ENCODE results near the gene ARVCF. TPM values are rescaled to one million over a fixed set of nuclear protein-coding genes. Genes with fewer than 3 reads are reported as not detected.
"Not testable (repeated sequence)": the region's sequence is repeated elsewhere in the genome, so short reads cannot be mapped to it uniquely, and the experiment has no call there.

Gene ARVCF
- total RNA-seq, 1 donor from 2014 or later, result 52.6 TPM

- DNase-seq (ENCODE audit: low spot score in 2 of 2) (peak in 1 of 2 donors; percentile 18), FAIRE-seq (no peak)
Observed at GRCh38 chr22:19943082-19944026, 73.3 kb downstream of the ARVCF start.

GRCh38 chr22:19942157-19943081, 74.2 kb downstream of the ARVCF start:
- FAIRE-seq (no peak), DNase-seq (ENCODE audit: low spot score in 2 of 2) (peak in 1 of 2 donors; percentile 71)

GRCh38 chr22:19941365-19942082, 75.1 kb downstream of the ARVCF start, which contains the start of the genes COMT and TXNRD2:
Gene COMT, plus strand, starts transcription at chr22:19941772. Its CDS starts 20,755 bp downstream, at chr22:19962527.
Gene TXNRD2, minus strand, starts transcription at chr22:19941818. Its CDS starts 15 bp downstream, at chr22:19941803.
- no peak for FAIRE-seq

GRCh38 chr22:19940536-19941364, 75.9 kb downstream of the ARVCF start:
- no peak for DNase-seq (ENCODE audit: low spot score in 2 of 2)
- FAIRE-seq, result no peak

More at GRCh38 chr22:19941365-19942082, 75.1 kb downstream of the ARVCF start, which contains the start of the genes COMT and TXNRD2:
- peak; percentile 79 to 80 for DNase-seq (ENCODE audit: low spot score in 2 of 2)

GRCh38 chr22:19937616-19938473, 78.8 kb downstream of the ARVCF start:
- no peak for DNase-seq (ENCODE audit: low spot score in 2 of 2)
- FAIRE-seq, result no peak

GRCh38 chr22:19936513-19936912, 80.1 kb downstream of the ARVCF start:
- no peak for FAIRE-seq

GRCh38 chr22:19935123-19935718, 81.4 kb downstream of the ARVCF start:
- FAIRE-seq; DNase-seq (ENCODE audit: low spot score in 2 of 2): not testable (repeated sequence)

More at GRCh38 chr22:19936513-19936912, 80.1 kb downstream of the ARVCF start:
- DNase-seq (ENCODE audit: low spot score in 2 of 2), result no peak

- no peak for DNase-seq (ENCODE audit: low spot score in 2 of 2)
- no peak for FAIRE-seq
Observed at GRCh38 chr22:19933341-19934241, 83.0 kb downstream of the ARVCF start.

GRCh38 chr22:19932367-19933206, 84.0 kb downstream of the ARVCF start:
- DNase-seq (ENCODE audit: low spot score in 2 of 2), result no peak
- FAIRE-seq, result no peak

GRCh38 chr22:19931514-19931913, 85.1 kb downstream of the ARVCF start:
- no peak for FAIRE-seq
- no peak for DNase-seq (ENCODE audit: low spot score in 2 of 2)

- FAIRE-seq, result no peak
- DNase-seq (ENCODE audit: low spot score in 2 of 2), result no peak
Observed at GRCh38 chr22:19930551-19931486, 85.8 kb downstream of the ARVCF start.

- FAIRE-seq, result no peak
- no peak for DNase-seq (ENCODE audit: low spot score in 2 of 2)
Observed at GRCh38 chr22:19929586-19930550, 86.8 kb downstream of the ARVCF start.

GRCh38 chr22:19928207-19928606, 88.4 kb downstream of the ARVCF start:
- FAIRE-seq, result no peak

More at GRCh38 chr22:19928207-19928606, 88.4 kb downstream of the ARVCF start:
- DNase-seq (ENCODE audit: low spot score in 2 of 2), result no peak
